Activated CD4-positive, alpha-beta T cell treated with anti-CD3 and anti-CD28 coated beads, Interleukin-2, amount 50 U/mL, for 16 hours (primary cell): ENCODE data around the gene CEMP1.
A peak's percentile ranks its signal among the peaks of the same experiment; 100 is the strongest.

Experiments used
- DNase-seq: peaks from one replicate; pipeline ENCODE4 v3.0.0-alpha.2; 2020

The CEMP1 gene

GRCh38 chr16:2500430-2500917 lies 30.7 kb downstream of the CEMP1 start:
- DNase-seq, result no peak

DNA sequence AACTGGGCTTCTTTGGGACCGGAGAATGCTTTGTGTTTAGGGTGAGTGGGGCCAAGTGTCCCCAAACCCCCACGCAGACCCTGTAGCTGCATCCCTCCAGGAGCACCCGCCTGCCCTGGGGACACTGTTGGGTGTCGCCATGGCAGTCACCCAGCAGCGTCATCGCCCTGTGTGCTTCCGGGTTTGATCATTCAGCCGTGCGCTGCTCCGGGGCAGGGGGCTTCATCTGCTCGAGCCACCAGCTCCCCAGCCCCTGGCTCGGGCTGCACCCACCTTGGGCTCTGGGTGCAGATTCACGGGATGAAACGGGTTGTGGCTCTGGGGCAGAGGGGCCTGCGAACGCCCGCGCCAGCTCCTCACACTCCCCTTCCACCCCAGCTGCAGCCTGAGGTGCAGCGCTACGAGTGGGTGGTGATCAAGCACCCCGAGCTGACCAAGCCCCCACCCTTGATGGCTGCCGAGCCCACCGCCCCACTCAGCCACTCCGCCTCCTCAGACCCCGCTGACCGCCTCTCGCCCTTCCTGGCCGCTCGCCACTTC lies 31.2 kb downstream of the CEMP1 start:
- no peak for DNase-seq

DNA sequence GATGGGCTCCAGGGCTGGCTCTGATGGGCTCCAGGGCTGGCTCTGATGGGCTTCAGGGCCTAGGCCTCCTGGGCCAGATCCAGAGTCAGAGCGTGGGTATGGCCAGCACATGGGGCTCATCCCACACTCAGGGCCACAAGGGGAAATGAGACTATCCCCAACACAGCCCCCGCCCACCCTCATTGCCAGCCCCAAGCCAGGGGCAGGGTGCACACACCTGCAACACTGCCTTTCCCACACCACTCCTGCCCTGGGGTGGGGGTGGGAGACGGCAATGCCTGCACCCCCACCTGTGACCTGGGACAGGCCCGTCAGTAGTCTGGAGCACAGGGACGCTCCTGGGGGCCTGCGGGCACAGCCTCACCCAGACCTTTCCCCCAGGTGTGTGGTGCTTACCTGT lies 31.8 kb downstream of the CEMP1 start:
- no peak for DNase-seq

- DNase-seq, result no peak
These were observed 32.5 kb downstream of the CEMP1 start for GRCh38 chr16:2498531-2499253.

DNA sequence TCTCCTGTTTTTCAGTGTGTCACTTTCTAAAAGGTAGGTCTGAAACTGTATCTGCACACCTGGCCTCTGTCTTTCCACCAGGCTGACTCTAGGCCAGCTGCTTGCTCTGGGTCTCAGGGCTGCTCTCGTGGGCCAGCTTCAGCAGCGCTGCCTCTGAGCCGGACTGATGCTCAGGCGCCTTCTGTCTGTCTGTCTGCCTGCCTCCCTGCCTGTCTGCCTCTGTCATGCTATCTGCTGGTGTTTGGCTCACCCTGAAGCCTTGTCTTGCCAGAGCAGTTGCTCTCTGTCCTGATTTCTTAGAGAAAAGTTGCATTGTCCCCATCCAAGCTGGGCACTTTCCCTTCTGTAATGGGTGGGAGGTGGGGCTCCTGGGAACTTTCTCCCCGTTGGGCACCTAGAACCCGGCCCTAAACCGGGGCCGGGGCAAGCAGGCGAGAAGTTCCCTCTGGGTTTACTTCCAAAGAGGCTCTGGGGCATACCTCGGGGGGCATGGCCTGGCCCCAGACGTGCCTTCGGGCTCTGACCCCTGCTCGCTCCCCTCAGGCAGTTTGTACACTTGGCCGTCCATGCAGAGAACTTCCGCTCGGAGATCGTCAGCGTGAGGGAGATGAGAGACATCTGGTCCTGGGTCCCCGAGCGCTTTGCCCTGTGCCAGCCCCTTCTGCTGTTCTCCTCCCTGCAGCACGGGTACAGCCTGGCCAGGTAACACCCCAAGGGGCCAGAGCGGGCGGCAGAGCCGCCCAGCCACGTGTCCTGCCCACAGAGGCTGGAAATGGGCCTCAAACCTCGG lies 33.3 kb downstream of the CEMP1 start:
- DNase-seq, result no peak

DNA sequence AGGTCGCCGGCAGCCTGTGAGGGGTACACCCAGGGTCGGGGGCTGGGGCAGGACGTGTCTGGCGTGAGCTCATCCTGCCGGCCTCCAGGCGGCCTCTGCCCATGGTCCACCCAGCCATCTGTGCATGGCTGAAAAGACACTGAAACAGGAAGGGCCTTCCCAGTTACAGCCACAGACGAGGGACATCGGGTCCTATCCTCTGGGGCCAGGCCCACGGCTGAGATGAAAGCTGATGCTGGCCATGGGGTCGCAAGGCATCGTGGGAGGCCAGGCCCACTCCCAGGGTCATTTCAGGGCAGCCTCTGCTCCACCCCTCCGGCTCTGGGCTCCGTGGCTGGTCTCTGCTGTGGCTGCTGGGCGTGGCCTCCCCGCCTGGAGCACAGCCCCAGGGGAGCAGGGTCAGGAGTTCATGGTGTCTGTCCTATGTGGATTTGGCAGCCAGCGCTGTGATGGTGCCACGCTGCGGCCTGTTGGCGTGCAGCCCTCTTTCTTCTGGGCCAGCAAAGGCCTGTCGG lies 34.0 kb downstream of the CEMP1 start:
- no peak for DNase-seq

DNA sequence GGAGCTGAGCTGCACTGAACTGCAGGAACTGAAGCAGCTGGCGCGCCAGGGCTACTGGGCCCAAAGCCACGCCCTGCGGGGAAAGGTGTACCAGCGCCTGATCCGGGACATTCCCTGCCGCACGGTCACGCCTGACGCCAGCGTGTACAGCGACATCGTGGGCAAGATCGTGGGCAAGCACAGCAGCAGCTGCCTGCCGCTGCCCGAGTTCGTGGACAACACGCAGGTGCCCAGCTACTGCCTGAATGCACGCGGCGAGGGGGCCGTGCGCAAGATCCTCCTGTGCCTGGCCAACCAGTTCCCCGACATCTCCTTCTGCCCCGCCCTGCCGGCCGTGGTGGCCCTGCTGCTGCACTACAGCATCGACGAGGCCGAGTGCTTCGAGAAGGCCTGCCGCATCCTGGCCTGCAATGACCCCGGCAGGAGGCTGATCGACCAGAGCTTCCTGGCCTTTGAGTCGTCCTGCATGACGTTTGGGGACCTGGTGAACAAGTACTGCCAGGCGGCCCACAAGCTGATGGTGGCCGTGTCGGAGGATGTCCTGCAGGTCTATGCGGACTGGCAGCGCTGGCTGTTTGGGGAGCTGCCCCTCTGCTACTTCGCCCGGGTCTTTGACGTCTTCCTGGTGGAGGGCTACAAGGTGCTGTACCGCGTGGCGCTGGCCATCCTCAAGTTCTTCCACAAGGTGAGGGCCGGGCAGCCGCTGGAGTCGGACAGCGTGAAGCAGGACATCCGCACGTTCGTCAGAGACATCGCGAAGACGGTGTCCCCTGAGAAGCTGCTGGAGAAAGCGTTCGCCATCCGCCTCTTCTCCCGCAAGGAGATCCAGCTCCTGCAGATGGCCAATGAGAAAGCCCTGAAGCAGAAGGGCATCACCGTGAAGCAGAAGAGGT lies 34.7 kb downstream of the CEMP1 start:
- DNase-seq, result no peak

DNA sequence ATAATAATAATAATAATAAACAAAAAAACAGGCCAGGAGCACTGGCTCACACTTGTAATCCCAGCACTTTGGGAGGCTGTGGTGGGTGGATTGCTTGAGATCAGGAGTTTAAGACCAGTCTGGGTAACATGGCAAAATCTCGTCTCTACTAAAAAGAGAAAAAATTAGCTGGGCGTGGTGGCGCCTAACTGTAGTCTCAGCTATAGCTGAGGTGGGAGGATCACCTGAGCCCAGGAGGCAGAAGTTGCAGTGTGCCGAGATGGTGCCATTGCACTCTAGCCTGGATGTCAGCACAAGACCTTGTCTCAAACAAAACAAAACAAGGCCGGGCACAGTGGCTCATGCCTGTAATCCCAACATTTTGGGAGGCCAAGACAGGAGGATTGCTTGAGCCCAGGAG lies 36.2 kb downstream of the CEMP1 start:
- no peak for DNase-seq

DNA sequence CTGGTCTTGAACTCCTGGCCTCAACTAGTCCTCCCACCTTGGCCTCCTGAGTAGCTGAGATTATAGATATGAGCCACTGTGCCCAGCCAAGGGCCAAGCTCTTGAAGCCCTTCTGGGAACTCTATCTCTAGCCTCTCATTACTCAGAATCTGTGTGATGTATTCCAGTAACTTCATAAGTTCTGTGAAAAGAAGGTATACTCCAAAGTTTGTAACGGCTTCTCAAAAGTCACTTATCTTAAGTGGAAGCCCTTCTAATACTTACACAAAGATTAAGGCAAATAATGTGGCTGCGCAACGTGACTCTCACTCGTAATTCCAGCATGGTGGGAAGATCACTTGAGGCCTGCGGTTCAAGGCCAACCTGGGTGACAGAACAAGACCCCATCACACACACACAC lies 36.6 kb downstream of the CEMP1 start:
- DNase-seq, result no peak

- DNase-seq, result no peak
These were observed 37.6 kb downstream of the CEMP1 start for GRCh38 chr16:2493605-2494004.

DNA sequence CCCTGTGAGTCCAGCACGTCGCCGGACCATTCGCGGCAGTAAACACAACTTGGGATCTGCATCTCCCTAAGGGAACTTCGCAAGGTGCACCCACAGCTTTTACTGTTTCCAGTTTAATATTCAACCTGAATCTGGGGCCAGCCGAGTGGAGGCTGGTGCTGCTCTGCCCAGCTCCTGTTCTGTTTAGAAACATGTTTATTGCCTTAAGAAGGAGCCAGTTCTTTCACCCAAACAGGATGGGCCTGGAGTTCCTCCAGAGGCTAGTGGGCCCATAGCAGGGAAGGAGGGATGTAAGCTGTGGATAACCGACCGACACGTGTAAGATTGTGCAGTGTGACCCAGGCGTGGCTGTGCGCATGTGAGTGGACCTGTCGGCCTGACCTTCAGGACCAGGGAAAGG lies 38.9 kb downstream of the CEMP1 start:
- no peak for DNase-seq

DNA sequence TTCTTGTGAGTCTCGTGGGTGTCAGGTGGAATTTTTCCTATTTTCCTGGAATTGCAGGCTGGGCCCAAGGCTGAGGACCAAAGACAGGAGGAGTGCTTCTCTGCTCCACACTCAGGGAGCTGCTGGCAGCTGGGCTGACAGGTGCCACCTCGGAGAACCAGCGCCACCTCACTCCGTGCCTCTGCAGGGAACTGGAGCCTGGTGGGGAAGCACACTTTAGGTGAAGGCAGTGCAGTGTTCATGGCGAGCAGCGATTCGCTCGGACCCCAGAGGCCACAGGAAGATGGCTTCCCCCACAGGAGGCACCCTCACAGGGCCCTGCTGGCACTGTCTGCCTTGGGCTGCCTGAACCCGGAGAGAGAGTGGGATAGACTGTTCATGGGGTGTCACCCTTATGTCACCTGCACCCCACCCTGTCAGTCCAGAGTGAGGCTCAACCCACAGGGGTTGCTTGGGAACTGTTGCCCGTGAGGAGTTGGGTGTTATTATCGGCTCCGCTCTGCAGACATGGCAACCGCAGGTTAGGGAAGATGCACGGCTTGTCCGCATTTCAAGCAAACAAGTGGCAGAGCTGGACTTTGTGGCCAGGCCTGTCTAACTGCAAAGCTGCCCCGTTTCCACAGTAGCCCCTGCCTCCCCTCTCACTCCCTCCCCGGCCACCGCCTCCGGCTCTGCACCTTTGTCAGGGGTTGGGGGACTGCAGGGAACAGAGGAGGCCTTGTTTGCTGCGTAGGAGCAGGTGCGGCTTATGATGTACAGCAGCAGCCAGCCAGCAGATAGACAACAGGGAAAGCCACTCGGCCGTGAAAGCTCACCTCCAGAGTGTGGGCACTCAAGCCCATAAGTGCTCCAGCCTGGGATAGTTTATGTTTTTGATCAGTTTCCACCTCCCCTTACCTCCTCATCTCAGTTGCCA lies 40.8 kb downstream of the CEMP1 start:
- no peak for DNase-seq

GRCh38 chr16:2489581-2489980 lies 41.6 kb downstream of the CEMP1 start:
- no peak for DNase-seq

- DNase-seq, result no peak
These were observed 43.2 kb downstream of the CEMP1 start for GRCh38 chr16:2487903-2488531.

GRCh38 chr16:2487517-2487842 lies 43.7 kb downstream of the CEMP1 start:
- no peak for DNase-seq

DNA sequence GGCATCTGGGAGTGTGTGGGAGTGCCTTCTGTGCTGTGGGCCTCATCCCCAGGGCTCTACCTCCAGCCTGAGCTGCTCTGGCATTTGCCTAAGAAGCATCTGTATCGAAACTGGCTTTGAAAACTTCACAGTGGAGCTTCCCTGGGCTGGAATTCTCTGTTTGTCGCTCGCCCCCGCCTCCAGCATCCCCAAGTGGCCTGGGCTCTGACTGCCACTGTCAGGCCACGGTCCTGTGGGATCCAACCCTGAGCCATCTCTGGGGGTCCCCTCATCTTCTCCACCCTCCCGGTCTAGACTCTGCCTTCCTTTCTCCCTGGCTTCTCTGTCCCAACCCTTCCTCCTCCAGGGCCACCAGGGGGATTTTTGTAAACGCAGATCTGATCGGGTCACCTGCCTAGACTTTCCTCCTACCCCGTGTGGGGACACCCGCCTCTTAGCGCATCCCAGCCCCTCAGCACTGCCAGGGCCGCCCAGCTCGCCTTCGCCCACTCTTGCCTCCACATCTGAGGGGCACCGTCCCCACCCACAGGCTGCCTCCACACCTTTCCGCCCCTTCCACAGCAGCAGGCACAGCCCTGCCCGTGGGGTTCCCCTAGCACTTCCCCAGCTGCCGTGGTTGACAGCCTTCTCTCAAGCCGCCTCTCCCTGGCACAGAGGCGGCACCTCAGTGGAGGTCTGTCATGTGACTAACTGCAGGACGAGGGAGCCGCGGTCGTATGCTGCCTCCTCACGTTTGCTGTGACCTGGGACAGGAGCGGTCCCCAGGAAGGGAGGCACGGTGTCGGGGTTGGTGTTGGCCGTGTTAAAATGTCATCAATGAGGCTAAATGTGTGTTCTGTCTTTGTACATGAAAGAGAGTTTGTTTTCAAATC lies 44.3 kb downstream of the CEMP1 start:
- DNase-seq, result peak; percentile 74

DNA sequence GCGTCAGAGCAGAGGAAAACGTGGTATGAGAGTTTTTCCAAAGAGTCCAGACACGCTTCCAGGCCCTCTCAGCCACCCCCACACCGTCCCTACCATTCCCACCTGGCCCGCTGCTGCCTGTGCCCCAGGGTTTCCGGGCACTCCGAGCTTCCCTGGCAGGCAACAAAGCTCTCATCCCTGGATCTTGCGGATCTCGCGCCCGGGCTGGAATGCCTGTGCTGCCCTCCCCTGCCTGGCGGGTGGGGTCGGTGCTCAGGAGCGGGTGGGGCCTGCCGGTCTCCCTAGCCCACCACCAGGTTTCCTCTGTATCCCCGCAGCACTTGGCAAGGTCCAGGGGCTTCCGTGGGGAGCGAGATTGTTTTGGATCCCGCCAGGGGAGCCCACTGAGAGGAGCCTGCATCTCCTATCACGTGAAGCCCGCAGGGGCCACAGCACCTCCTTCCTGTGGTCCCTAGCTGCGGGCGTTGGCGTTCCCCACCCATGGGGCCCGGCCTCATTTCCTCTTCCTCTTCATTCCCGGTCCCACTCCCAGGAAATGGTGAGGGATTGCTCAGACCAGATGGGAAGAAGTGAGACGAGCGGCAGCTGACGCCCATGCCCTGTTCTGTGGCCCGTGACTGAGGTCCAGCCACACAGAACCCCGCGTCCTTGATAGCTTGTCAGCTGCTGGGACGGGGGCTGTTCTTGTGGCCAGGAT lies 45.2 kb downstream of the CEMP1 start:
- no peak for DNase-seq

DNA sequence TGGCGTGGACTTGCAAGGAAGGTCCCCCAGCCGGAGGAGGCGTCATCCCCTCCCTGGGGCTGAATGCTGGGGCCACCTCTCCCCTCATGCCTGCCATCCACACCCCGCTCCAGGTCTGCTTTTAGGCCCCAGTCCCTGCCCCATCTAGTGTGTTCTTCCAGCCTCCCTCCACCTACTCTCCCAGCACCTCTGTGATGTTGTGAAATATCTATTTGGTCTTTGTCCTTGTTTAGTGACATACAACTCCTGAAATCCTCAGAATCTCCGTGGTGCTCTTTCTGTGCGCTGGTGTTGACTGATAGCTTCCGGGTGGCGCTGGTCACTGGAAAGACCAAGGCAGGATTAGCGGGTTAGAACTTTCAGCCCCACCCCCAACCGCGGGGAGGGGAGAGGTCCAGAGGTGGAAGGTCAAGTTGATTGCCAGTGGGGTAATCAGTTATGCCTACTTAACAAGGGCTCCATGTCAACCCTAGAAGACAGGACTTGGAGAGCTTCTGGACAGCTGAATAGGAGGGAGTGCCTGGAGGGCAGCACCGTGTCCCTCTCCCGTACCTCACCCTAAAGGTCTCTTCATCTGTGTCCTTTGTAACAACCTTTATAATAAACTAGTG lies 46.2 kb downstream of the CEMP1 start:
- no peak for DNase-seq
